Skin of body (tissue), 2 donors: ENCODE measurements around the gene MIS12. TPM values are rescaled to one million over a fixed set of nuclear protein-coding genes. Genes with fewer than 3 reads are reported as not detected.

Experiments used
- DNase-seq: peaks from one replicate; lab custom pipeline; 2025; lab: John Stamatoyannopoulos, UW
- total RNA-seq: library from RNA; depleted of rRNA; stranded (reverse); fragments of >200 nt; gene quantifications from one replicate; pipeline ENCODE4 v1.2.3, GENCODE V29; 2014

The MIS12 gene
- total RNA-seq, 1 donor from 2014 or later, result 14.0 TPM

- no peak for DNase-seq
Observed at GRCh38 chr17:5499476-5500231, 13.3 kb downstream of the MIS12 start.

- no peak for DNase-seq
Observed at GRCh38 chr17:5500247-5500588, 13.9 kb downstream of the MIS12 start.

- peak; percentile 90 for DNase-seq
Observed at GRCh38 chr17:5500589-5501391, 14.4 kb downstream of the MIS12 start.

- DNase-seq, result no peak
Observed at GRCh38 chr17:5501685-5502084, 15.3 kb downstream of the MIS12 start.

DNA sequence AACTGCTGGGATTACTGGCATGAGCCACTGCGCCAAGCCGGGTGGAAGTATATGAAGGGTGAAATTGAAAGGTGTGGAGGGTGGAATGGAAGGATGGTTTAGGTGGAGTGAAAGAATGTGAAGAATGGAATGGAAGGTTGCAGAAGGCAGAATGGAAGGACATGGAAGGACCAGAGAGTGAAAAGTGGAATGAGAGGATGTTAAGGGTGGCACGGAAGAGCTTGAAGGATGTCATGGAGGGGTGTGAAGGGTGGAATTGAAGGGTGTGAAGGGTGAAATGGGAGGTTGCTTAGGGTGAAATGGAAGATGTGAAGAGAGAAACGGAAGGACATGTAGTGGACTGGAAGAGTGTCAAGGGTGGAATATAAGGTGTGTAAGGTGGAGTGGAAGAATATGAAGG lies 16.2 kb downstream of the MIS12 start:
- DNase-seq, result no peak

DNA sequence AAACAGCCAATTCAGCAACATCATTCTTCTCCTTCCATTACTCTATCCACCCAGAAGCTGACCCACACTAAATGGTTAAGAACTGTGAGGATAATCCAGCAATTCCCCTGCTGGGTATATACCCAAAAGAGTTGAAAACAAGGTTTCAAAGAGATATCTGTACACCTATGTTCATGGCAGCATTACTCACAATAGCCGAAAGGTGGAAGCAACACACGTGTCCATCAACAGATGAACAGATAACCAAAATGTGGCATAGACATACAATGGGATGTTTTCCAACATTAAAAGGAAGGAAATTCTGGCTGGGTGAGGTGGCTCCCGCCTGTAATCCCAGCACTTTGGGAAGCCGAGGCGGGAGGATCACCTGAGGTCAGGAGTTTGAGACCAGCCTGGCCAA lies 19.9 kb downstream of the MIS12 start:
- DNase-seq, result no peak

DNA sequence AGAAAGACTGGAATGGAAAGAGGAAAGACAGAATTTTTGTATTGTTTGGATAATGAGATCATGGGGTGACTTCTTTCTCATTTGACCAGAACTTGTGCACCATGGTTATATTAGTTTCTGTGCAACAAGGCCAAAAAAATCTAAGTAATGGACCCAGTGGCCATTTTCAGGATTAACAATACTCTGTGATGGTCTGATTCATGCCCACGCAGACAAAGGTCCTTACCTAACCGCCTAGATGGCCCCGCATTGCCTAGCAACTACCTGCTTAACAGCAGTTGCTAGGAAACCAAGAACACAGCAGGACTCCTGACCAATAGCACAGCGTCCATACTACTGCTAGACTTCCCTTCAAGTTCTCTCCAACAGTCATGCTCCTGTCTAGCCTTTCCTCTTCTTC lies 22.4 kb downstream of the MIS12 start:
- DNase-seq, result no peak

- DNase-seq, result no peak
Observed at GRCh38 chr17:5509482-5509881, 23.1 kb downstream of the MIS12 start.

DNA sequence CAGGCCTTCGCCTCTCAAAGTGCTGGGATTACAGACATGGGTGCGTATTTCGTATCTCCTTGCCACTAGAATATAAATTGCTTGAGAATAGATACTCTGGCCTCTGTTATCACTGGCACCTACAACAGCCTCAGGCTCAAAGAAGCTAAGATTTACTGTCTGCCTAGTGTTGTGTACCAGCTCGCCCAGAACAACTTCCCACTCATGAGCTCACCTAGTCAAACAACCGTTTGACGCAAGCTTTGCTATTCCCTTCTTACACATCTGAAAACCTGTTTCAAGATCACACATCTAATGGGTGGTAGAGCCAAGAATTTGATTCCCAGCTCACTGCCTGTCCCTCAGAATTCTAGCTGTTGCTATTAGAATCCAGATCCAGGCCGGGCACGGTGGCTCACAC lies 24.4 kb downstream of the MIS12 start:
- DNase-seq, result no peak

DNA sequence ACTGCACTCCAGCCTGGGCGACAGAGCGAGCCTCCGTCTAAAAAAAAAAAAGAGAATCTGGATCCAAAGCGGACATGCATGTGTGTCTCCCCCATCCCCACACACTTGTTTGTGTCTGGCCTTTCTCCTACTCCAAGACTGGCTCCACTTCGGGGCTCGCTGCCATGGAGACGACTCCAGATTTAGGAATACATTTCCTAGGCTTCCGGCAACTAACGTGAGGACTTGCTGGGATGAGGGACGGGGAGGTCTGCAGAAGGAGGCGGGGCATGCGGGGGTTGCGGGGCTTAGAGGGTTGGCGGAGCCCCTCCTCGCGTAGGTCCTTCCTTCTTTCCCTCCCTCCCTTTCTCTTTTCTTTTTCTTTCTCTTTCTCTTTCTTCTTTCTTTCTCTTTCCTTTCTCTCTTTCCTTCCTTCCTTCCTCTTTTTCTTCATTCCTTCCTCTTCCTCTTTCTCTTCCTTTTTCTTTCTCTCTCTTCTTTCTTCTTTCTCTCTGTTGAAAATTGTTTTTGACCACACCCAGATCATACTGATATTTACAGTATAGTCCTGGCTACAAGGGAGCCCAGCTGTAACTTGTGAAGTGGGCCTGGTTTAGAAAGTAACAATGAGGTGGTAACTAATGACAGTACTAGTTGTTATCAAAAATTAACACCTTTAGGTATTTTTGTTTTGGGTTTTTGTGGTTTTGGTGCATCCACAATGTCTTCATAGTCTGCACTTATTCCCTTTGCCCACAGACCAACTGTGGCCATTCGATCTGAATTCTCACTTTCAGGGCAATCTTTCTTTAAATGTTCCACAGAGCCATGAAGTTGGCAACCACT lies 25.2 kb downstream of the MIS12 start:
- DNase-seq, result no peak

DNA sequence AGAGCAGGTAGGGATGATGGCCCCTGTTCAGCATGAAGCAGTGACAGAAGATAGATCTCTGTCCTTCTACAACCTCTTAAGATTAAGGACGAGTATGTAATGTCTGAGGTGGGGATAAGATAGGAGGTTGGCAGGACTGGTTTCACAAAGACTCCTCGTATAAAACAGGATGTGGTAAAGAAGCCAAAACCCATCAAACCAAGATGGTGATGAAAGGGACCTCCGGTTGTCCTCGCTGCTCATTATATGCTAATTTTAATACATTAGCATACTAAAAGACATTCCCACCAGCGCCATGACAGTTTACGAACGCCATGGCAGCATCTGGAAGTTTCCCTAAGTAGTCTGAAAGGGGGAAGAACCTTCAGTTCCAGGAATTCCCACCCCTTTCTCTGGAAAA lies 27.3 kb downstream of the MIS12 start:
- no peak for DNase-seq

DNA sequence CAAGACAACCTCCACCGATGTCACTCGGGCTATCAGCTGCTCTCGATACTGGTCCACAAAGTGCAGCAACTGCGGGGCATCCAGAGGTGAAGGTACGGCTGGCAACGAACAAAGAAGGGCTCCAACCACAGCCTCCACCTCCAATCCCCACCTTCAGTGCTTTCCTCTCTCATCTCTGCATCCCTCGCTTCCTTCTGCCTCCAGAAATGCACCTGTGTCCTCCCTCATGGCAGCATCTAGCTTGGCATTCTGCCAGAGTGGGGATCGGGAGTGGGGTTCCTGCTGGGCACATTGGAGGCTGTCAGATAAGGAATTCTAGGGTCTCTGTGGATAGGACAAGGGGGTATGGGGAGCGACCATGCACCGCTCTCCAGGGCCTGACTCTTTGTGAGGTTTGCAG lies 28.6 kb downstream of the MIS12 start:
- DNase-seq, result no peak

DNA sequence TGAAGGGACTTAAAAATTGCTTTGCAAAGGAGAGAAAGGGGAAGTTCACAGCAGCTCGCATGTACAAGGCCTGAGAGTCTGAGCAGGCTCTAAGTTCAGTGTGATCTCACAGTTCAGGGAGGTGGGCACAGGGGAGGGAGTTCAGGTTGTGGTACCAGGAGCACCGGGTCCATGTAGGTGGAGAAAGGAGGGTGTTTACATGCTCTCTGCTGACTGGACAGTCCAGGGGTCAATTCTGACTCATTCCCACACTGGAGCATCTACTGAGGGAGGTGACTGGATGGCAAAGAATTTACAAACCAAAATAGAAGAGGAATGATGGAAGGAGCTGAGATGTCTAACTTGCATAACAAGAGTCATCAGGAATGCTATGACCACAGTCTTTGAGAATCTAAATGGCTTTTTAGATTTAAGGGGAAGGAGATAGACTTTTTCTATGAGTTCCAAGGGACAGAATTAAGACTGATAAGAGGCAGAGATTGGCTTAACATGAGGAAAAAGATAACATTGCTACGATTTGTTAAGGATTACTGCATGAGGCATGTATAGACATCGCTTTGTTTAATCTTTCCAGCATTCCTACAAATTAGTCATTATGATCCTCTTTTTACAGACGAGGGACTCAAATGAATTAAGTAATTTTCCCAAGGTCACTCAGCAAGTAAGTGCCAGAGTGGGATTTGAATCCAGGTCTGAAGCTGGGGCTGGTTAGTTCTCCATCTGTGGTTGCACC lies 29.9 kb downstream of the MIS12 start:
- no peak for DNase-seq

DNA sequence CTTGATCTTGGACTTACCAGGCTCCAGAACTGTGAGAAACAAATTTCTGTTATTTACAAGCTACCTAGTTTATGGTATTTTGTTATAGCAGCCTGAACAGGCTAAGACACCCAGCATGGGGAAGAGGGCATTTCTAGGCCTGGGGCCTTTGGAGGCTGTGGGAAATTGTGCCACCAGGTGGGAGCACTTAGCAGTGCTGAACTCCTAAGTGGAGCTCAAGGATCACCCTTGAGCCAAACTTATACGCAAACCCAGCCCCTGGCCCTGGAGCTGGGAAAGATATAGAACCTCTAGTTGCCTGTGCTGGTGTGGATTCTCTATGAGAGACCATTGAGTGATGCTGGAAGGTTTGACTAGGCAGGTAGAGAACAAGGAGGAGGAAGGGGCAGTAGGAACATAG lies 36.1 kb downstream of the MIS12 start:
- DNase-seq, result no peak

GRCh38 chr17:5523249-5523648 lies 36.9 kb downstream of the MIS12 start:
- no peak for DNase-seq

GRCh38 chr17:5526821-5527598 lies 40.6 kb downstream of the MIS12 start:
- DNase-seq, result peak; percentile 90

- DNase-seq, result no peak
Observed at GRCh38 chr17:5527601-5528250, 41.4 kb downstream of the MIS12 start.

- DNase-seq, result no peak
Observed at GRCh38 chr17:5530265-5531084, 44.1 kb downstream of the MIS12 start.

GRCh38 chr17:5531085-5531418 lies 44.7 kb downstream of the MIS12 start:
- DNase-seq, result no peak
